Fibroblast of lung (primary cell): Measurements from ENCODE around the gene KLHDC7B. TPM values are rescaled to one million over a fixed set of nuclear protein-coding genes. Genes with fewer than 3 reads are reported as not detected.

Experiments used
- DNase-seq, 2 donors: peaks; one replicate each; pipeline versions ENCODE4 v3.0.0 to v3.0.0-alpha.2; 2010; ENCODE audit warnings: low read depth in 2 of 2
- H2AFZ ChIP-seq: 2 replicates; pipeline ENCODE4 v1.5.1; 2012; ENCODE audit warnings: low read length, control low read depth, inconsistent platforms
- H3K27ac ChIP-seq: 2 replicates; pipeline ENCODE4 v1.5.1; 2011; ENCODE audit warnings: low read length, control low read depth; ENCODE audit not compliant: insufficient read depth
- H3K27me3 ChIP-seq: 2 replicates; pipeline ENCODE4 v1.5.1; 2011; ENCODE audit warnings: mild to moderate bottlenecking, low read length; ENCODE audit not compliant: control insufficient read depth, insufficient read depth
- H3K36me3 ChIP-seq: 2 replicates; pipeline ENCODE4 v1.5.1; 2011; ENCODE audit warnings: low read length; ENCODE audit not compliant: control insufficient read depth, insufficient read depth
- H3K4me1 ChIP-seq: 2 replicates; pipeline ENCODE4 v1.5.1; 2011; ENCODE audit warnings: low read length; ENCODE audit not compliant: control insufficient read depth, insufficient read depth; ENCODE audit errors: extremely low read depth
- H3K4me2 ChIP-seq: 2 replicates; pipeline ENCODE4 v1.5.1; 2011; ENCODE audit warnings: low read length, control low read depth; ENCODE audit not compliant: insufficient read depth; ENCODE audit errors: extremely low read depth
- H3K4me3 ChIP-seq, 4 experiments: fragments of 200-600 bp in 1 of 4; sonication (generic) in 1 of 4; replicated peaks in 1 of 4; 2 replicates each; pipeline ENCODE4 v1.5.1; 2011 to 2016; ENCODE audit warnings: low read length in 4 of 4, low read depth in 3 of 4, mild to moderate bottlenecking in 3 of 4, control low read depth in 2 of 4, inconsistent platforms in 1 of 4, mixed read lengths in 1 of 4; ENCODE audit not compliant: insufficient read depth in 1 of 4; ENCODE audit errors: control extremely low read depth in 1 of 4
- H3K79me2 ChIP-seq: 2 replicates; pipeline ENCODE4 v1.5.1; 2012; ENCODE audit warnings: mild to moderate bottlenecking, low read length, inconsistent platforms; ENCODE audit not compliant: control insufficient read depth, insufficient read depth
- H3K9ac ChIP-seq: 2 replicates; pipeline ENCODE4 v1.5.1; 2011; ENCODE audit warnings: mild to moderate bottlenecking, low read length, control low read depth; ENCODE audit not compliant: insufficient read depth
- H3K9me3 ChIP-seq: 2 replicates; pipeline ENCODE4 v1.5.1; 2012; ENCODE audit warnings: low read depth, low read length; ENCODE audit not compliant: control insufficient read depth, insufficient read depth
- H4K20me1 ChIP-seq: 2 replicates; pipeline ENCODE4 v1.5.1; 2011; ENCODE audit warnings: low read length; ENCODE audit not compliant: control insufficient read depth, insufficient read depth; ENCODE audit errors: extremely low read depth
- EZH2 ChIP-seq: IDR thresholded peaks from 2 replicates; pipeline ENCODE4 v1.5.1; 2012; ENCODE audit warnings: low read length, control low read depth, mild to moderate bottlenecking; ENCODE audit errors: missing control alignments
- polyA plus RNA-seq, 2 donors: library from polyadenylated mRNA; depleted of rRNA in 1 of 2; stranded (reverse) in 1 of 2; unstranded in 1 of 2; fragments of >200 nt; gene quantifications; 2 replicates each; pipeline ENCODE4 v1.2.1, GENCODE V29; 2011 to 2012; ENCODE audit warnings: missing spikeins in 1 of 2
- total RNA-seq: library from RNA; depleted of rRNA; stranded (reverse); fragments of >200 nt; gene quantifications from 2 replicates; pipeline ENCODE4 v1.2.1, GENCODE V29; 2014
- TF ChIP-seq, protein P1 (sequence below), 2 donors: IDR thresholded peaks in 1 of 2; conservative IDR thresholded peaks in 1 of 2; 1 replicate in 1 of 2; 2 replicates in 1 of 2; pipeline ENCODE4 v1.5.1; 2011 to 2012; ENCODE audit warnings: low read length in 2 of 2, control low read depth in 1 of 2, inconsistent platforms in 1 of 2, low read depth in 1 of 2, mild to moderate bottlenecking in 1 of 2

Gene KLHDC7B
- total and polyA plus RNA-seq, 2 donors (not counting 1 experiment from before 2014, with no cell fraction given), result 0.17 TPM; not detected in 1

DNA sequence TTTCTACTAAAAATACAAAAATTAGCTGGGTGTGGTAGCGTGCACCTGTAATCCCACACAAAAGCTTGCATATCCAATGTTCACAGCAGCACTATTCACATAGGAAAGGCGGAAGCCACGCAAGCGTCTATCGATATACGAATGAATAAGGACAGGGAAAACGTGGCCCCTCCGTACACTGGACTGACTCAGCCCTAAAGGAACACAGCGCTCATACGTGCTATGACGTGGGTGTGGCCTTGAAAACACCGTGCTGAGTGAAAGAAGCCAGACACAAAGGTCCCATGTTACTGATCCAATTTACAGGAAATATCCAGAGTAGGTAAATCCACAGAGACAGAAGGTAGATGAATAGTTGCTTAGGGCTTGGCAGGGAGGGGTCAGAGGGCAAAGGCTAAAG lies 45.2 kb upstream of the KLHDC7B start:
- Histone ChIP-seq H3K36me3 (peaks cover 14% of the 10 kb centered on the region), H3K9me3 (no peaks in the 10 kb centered on the region), H4K20me1 (no peaks in the 10 kb centered on the region), H3K27me3 (no peaks in the 10 kb centered on the region), H3K4me2 (no peak overlapping the region), H3K4me3 (no peak overlapping the region), H3K9ac (no peak overlapping the region), H3K79me2 (no peaks in the 10 kb centered on the region), H2AFZ (no peak overlapping the region), H3K4me1 (no peaks in the 10 kb centered on the region), H3K27ac (no peak overlapping the region)
- no peak for DNase-seq
- TF ChIP-seq, protein P1, sequence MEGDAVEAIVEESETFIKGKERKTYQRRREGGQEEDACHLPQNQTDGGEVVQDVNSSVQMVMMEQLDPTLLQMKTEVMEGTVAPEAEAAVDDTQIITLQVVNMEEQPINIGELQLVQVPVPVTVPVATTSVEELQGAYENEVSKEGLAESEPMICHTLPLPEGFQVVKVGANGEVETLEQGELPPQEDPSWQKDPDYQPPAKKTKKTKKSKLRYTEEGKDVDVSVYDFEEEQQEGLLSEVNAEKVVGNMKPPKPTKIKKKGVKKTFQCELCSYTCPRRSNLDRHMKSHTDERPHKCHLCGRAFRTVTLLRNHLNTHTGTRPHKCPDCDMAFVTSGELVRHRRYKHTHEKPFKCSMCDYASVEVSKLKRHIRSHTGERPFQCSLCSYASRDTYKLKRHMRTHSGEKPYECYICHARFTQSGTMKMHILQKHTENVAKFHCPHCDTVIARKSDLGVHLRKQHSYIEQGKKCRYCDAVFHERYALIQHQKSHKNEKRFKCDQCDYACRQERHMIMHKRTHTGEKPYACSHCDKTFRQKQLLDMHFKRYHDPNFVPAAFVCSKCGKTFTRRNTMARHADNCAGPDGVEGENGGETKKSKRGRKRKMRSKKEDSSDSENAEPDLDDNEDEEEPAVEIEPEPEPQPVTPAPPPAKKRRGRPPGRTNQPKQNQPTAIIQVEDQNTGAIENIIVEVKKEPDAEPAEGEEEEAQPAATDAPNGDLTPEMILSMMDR (conservative IDR thresholded peaks at IDR 0.05 in 1 of 2, IDR thresholded peaks at IDR 0.05 in 1 of 2; ENCODE audit: low read depth in 1 of 2, low read length in 2 of 2), result no peak
- no peak for TF ChIP-seq EZH2

GRCh38 chr22:50502096-50502495 lies 43.6 kb upstream of the KLHDC7B start:
- Histone ChIP-seq H3K27me3 (no peaks in the 10 kb centered on the region), H2AFZ (no peak overlapping the region), H3K36me3 (peaks cover 19% of the 10 kb centered on the region), H3K27ac (no peak overlapping the region), H3K4me3 (no peak overlapping the region), H3K4me1 (no peaks in the 10 kb centered on the region), H3K79me2 (peaks cover 16% of the 10 kb centered on the region), H3K4me2 (no peak overlapping the region), H4K20me1 (no peaks in the 10 kb centered on the region), H3K9ac (no peak overlapping the region), H3K9me3 (no peaks in the 10 kb centered on the region)
- no peak for DNase-seq
- TF ChIP-seq, protein P1 (conservative IDR thresholded peaks at IDR 0.05 in 1 of 2, IDR thresholded peaks at IDR 0.05 in 1 of 2; ENCODE audit: low read depth in 1 of 2, low read length in 2 of 2), result no peak
- no peak for TF ChIP-seq EZH2

DNA sequence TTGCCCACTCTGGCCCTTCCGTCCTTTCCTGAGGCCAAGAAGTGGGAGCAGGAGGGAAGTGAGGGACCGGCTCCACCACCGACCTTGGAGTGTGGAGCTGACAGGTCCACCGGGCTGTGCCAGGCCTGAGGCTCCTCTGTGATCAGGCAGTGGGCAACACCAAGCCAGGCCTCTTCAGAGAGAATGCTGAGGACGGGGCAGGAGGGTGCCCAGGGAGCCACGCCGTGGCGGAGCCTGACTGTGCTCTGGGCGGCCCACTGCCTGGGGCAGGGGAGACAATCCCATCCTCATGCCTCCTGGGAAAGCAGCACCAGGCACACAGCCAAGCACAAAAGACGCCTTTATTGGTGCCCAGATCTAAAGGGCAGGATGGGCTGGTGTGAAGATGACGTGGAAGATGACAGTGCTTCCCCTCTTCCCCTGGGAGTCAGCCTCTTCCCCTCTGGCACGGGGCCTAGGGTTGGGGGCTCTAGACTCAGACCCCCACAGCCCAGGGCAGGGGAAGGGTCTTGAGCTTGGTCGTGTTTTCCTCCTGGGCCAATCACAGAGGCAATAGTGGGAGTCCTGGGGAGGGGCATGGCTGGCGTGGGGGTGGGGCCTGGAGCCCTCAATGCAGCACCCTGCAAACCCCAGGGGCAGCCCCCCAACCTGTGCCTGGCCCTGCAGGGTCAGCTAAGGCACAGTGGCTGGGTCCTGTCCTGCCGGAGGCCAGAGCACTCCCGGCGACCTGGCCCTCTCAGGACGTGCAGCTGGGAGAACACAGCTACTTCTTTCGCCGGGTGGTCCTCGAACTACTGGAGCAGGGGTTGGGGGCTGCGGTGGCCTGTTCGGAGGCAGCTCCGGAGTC lies 42.8 kb upstream of the KLHDC7B start:
- no peak for DNase-seq
- no peak for TF ChIP-seq EZH2
- TF ChIP-seq, protein P1 (conservative IDR thresholded peaks at IDR 0.05 in 1 of 2, IDR thresholded peaks at IDR 0.05 in 1 of 2; ENCODE audit: low read depth in 1 of 2, low read length in 2 of 2), result no peak
- no peaks in the 10 kb centered on the region for H3K4me1 ChIP-seq
- no peak overlapping the region for H3K4me2 ChIP-seq
- H3K4me3 ChIP-seq, result no peak overlapping the region
- H3K27ac ChIP-seq, result no peak overlapping the region
- no peak overlapping the region for H3K9ac ChIP-seq
- no peaks in the 10 kb centered on the region for H3K9me3 ChIP-seq
- peaks cover 19% of the 10 kb centered on the region for H3K36me3 ChIP-seq
- H3K79me2 ChIP-seq, result peaks cover 19% of the 10 kb centered on the region
- no peaks in the 10 kb centered on the region for H4K20me1 ChIP-seq
- no peaks in the 10 kb centered on the region for H3K27me3 ChIP-seq
- no peak overlapping the region for H2AFZ ChIP-seq
